Lower lobe of right lung (tissue), 2 donors: Measurements from ENCODE around the gene PNPLA7. TPM values are rescaled to one million over a fixed set of nuclear protein-coding genes. Genes with fewer than 3 reads are reported as not detected.
A peak's percentile ranks its signal among the peaks of the same experiment; 100 is the strongest.

Experiments
- ATAC-seq, 2 donors: fragments of 200-7000 bp; cut with Tn5 transposase; one replicate each; pipeline ENCODE4 v1.9.1; 2020 to 2022; ENCODE audit warnings: mild to moderate bottlenecking in 2 of 2, moderate library complexity in 2 of 2
- DNase-seq: peaks from one replicate; pipeline ENCODE4 v3.0.0-alpha.2; 2020
- H3K27ac ChIP-seq: fragments of 200-600 bp; one replicate; pipeline ENCODE4 v1.8.0; 2022
- H3K27me3 ChIP-seq: fragments of 200-600 bp; one replicate; pipeline ENCODE4 v1.8.0; 2022; ENCODE audit warnings: low read depth
- H3K36me3 ChIP-seq: fragments of 200-600 bp; one replicate; pipeline ENCODE4 v1.8.0; 2022; ENCODE audit warnings: mild to moderate bottlenecking
- H3K4me1 ChIP-seq: fragments of 200-600 bp; one replicate; pipeline ENCODE4 v1.8.0; 2022
- H3K4me3 ChIP-seq: fragments of 200-600 bp; one replicate; pipeline ENCODE4 v1.8.0; 2022; ENCODE audit warnings: mild to moderate bottlenecking
- H3K9me3 ChIP-seq: fragments of 200-600 bp; one replicate; pipeline ENCODE4 v1.8.0; 2022
- intact Hi-C: fragments of 100-400 bp; cut with DNase I; formaldehyde crosslinking; loops from one replicate; pipeline ENCODE4 v1.11.0; 2022
- total RNA-seq: library from RNA; stranded (reverse); fragmentation: NEBNext Ultra II Directional; extraction: Animal tissue kit (Norgen Biotek cat#: 25700); gene quantifications from one replicate; pipeline ENCODE4 v1.2.1, GENCODE V29; 2021
- TF ChIP-seq, protein P1 (sequence below): fragments of 200-600 bp; IDR thresholded peaks from one replicate; pipeline ENCODE4 v1.8.0; 2022; ENCODE audit warnings: antibody characterized with exemption, mild to moderate bottlenecking
- donor health status: DM: no; HTN: yes; CAD: no; lungs with severe emphysema.

Gene PNPLA7
- total RNA-seq, 1 donor from 2014 or later: 12.2 TPM

- TF ChIP-seq, protein P1, sequence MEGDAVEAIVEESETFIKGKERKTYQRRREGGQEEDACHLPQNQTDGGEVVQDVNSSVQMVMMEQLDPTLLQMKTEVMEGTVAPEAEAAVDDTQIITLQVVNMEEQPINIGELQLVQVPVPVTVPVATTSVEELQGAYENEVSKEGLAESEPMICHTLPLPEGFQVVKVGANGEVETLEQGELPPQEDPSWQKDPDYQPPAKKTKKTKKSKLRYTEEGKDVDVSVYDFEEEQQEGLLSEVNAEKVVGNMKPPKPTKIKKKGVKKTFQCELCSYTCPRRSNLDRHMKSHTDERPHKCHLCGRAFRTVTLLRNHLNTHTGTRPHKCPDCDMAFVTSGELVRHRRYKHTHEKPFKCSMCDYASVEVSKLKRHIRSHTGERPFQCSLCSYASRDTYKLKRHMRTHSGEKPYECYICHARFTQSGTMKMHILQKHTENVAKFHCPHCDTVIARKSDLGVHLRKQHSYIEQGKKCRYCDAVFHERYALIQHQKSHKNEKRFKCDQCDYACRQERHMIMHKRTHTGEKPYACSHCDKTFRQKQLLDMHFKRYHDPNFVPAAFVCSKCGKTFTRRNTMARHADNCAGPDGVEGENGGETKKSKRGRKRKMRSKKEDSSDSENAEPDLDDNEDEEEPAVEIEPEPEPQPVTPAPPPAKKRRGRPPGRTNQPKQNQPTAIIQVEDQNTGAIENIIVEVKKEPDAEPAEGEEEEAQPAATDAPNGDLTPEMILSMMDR: peak; percentile 76
- H3K36me3 ChIP-seq: no peaks in the 10 kb centered on the region
- peaks cover 19% of the 10 kb centered on the region for H3K27me3 ChIP-seq
- DNase-seq (peak; percentile 79), ATAC-seq (peak; percentile 85 to 87)
- peaks cover 18% of the 10 kb centered on the region for H3K4me1 ChIP-seq
- H3K9me3 ChIP-seq: no peaks in the 10 kb centered on the region
- intact Hi-C loops: no loop called here
- no peak overlapping the region for H3K4me3 ChIP-seq
- no peak overlapping the region for H3K27ac ChIP-seq
These were observed 104.9 kb downstream of the PNPLA7 start for GRCh38 chr9:137445275-137445807.

GRCh38 chr9:137444106-137444790 is 106.0 kb downstream of the PNPLA7 start:
- peaks cover 19% of the 10 kb centered on the region for H3K27me3 ChIP-seq
- TF ChIP-seq, protein P1: no peak

GRCh38 chr9:137441935-137442321 is 108.3 kb downstream of the PNPLA7 start:
- no peaks in the 10 kb centered on the region for H3K9me3 ChIP-seq
- TF ChIP-seq, protein P1: no peak
- H3K27me3 ChIP-seq: peaks cover 19% of the 10 kb centered on the region
- H3K4me1 ChIP-seq: peaks cover 18% of the 10 kb centered on the region
- ATAC-seq (no peak), DNase-seq (no peak)
- no peak overlapping the region for H3K27ac ChIP-seq
- no peaks in the 10 kb centered on the region for H3K36me3 ChIP-seq
- H3K4me3 ChIP-seq: peak overlapping the region; percentile 47
- intact Hi-C loops: no loop called here

More at GRCh38 chr9:137444106-137444790, 106.0 kb downstream of the PNPLA7 start:
- Histone ChIP-seq H3K27ac (no peak overlapping the region), H3K36me3 (no peaks in the 10 kb centered on the region), H3K9me3 (no peaks in the 10 kb centered on the region), H3K4me1 (peaks cover 18% of the 10 kb centered on the region), H3K4me3 (no peak overlapping the region)
- DNase-seq (peak; percentile 30), ATAC-seq (no peak)
- intact Hi-C loops: no loop called here

GRCh38 chr9:137441289-137441934 is 108.8 kb downstream of the PNPLA7 start, which contains the start of gene ENTPD8:
Gene ENTPD8 (minus strand): TSS chr9:137441357. CDS start chr9:137438285, 3,072 bp downstream.
- TF ChIP-seq, protein P1: no peak
- DNase-seq (peak; percentile 69), ATAC-seq (peak; percentile 67 to 69)
- peaks cover 18% of the 10 kb centered on the region for H3K4me1 ChIP-seq
- H3K4me3 ChIP-seq: peak within 1 kb of the TSS; percentile 47
- H3K36me3 ChIP-seq: no peaks in the 10 kb centered on the region
- peaks cover 19% of the 10 kb centered on the region for H3K27me3 ChIP-seq
- H3K9me3 ChIP-seq: no peaks in the 10 kb centered on the region
- no peak within 1 kb of the TSS for H3K27ac ChIP-seq
- intact Hi-C loops: no loop called here

GRCh38 chr9:137439158-137439714 is 111.0 kb downstream of the PNPLA7 start:
- DNase-seq (peak; percentile 38), ATAC-seq (no peak)
- peaks cover 19% of the 10 kb centered on the region for H3K27me3 ChIP-seq
- no peak overlapping the region for H3K4me3 ChIP-seq
- H3K4me1 ChIP-seq: peaks cover 10% of the 10 kb centered on the region
- no peak overlapping the region for H3K27ac ChIP-seq
- H3K36me3 ChIP-seq: no peaks in the 10 kb centered on the region
- no peaks in the 10 kb centered on the region for H3K9me3 ChIP-seq
- intact Hi-C loops: no loop called here
- TF ChIP-seq, protein P1: no peak
